Liver (tissue), 10 donors: ENCODE results near the gene PIGT. TPM values are rescaled to one million over a fixed set of nuclear protein-coding genes. Genes with fewer than 3 reads are reported as not detected.
A peak's percentile ranks its signal among the peaks of the same experiment; 100 is the strongest.
"Not testable (repeated sequence)": the region's sequence is repeated elsewhere in the genome, so short reads cannot be mapped to it uniquely, and the experiment has no call there.

Experiments used
- DNase-seq: peaks from one replicate; pipeline ENCODE4 v3.0.0-alpha.2; 2017; ENCODE audit warnings: low spot score
- H3K27ac ChIP-seq, 2 donors: one replicate each; pipeline ENCODE4 v1.7.0; 2013; ENCODE audit warnings: inconsistent platforms in 2 of 2, low read length in 2 of 2, control low read depth in 1 of 2, low read depth in 1 of 2, mild to moderate bottlenecking in 1 of 2
- H3K27me3 ChIP-seq, 4 donors: one replicate each; pipeline versions ENCODE4 v1.6.1 to v1.7.0; 2013; ENCODE audit warnings: low read length in 3 of 4, inconsistent platforms in 1 of 4, mild to moderate bottlenecking in 1 of 4, moderate library complexity in 1 of 4; ENCODE audit not compliant: control insufficient read depth in 4 of 4, insufficient read depth in 4 of 4
- H3K36me3 ChIP-seq, 4 donors: one replicate each; pipeline versions ENCODE4 v1.6.1 to v1.7.0; 2013; ENCODE audit warnings: low read length in 3 of 4, mild to moderate bottlenecking in 3 of 4, low read depth in 1 of 4, moderate library complexity in 1 of 4; ENCODE audit not compliant: control insufficient read depth in 4 of 4, insufficient read depth in 3 of 4
- H3K4me1 ChIP-seq, 4 donors: one replicate each; pipeline versions ENCODE4 v1.6.1 to v1.7.0; 2013; ENCODE audit warnings: low read length in 3 of 4, mild to moderate bottlenecking in 3 of 4, moderate library complexity in 1 of 4; ENCODE audit not compliant: control insufficient read depth in 4 of 4, insufficient read depth in 4 of 4
- H3K4me3 ChIP-seq, 3 donors: one replicate each; pipeline versions ENCODE4 v1.6.1 to v1.7.0; 2013; ENCODE audit warnings: low read length in 3 of 3, control low read depth in 1 of 3, low read depth in 1 of 3, mild to moderate bottlenecking in 1 of 3
- H3K9ac ChIP-seq, 2 donors: one replicate each; pipeline ENCODE4 v1.7.0; 2013; ENCODE audit warnings: low read length in 2 of 2, mild to moderate bottlenecking in 2 of 2, moderate library complexity in 2 of 2, control low read depth in 1 of 2, low read depth in 1 of 2
- H3K9me3 ChIP-seq, 4 donors: one replicate each; pipeline versions ENCODE4 v1.6.1 to v1.7.0; 2013; ENCODE audit warnings: low read length in 3 of 4; ENCODE audit not compliant: control insufficient read depth in 4 of 4
- WGBS: extraction: QIAGEN DNeasy Blood & Tissue Kit; methylation state at CpG from one replicate; pipeline ENCODE4 v1.1.7; 2013; 5-methylcytosine and 5-hydroxymethylcytosine counted together
- polyA plus RNA-seq, 2 donors: library from polyadenylated mRNA; stranded (reverse) in 1 of 2; unstranded in 1 of 2; fragments of 200-250 nt in 1 of 2; fragments of >200 nt in 1 of 2; fragmentation: Nextera tagmentation in 1 of 2; extraction: Ambion mirVana in 1 of 2; gene quantifications; one replicate each; pipeline versions ENCODE4 v1.2.1 to v1.2.3, GENCODE V29; 2013 to 2015
- small RNA-seq: library from RNA; depleted of rRNA; stranded (forward); fragments of <200 nt; gene quantifications from one replicate; pipeline ENCODE3, GENCODE V24; 2014
- total RNA-seq, 2 donors: library from RNA; depleted of rRNA; stranded (reverse); fragments of >200 nt; gene quantifications; one replicate each; pipeline ENCODE4 v1.2.3, GENCODE V29; 2014
- TF ChIP-seq, protein P1 (sequence below): IDR thresholded peaks from 2 replicates; pipeline ENCODE4 v1.6.1; 2016; ENCODE audit warnings: antibody characterized with exemption
- donor health status: healthy.
- donor health status: healthy.
- donor health status: healthy.
- donor health status: healthy.
- donor health status: healthy.

Gene PIGT
- total and polyA plus RNA-seq, 4 donors, result 14.4 to 64.5 (median 34.1) TPM

DNA sequence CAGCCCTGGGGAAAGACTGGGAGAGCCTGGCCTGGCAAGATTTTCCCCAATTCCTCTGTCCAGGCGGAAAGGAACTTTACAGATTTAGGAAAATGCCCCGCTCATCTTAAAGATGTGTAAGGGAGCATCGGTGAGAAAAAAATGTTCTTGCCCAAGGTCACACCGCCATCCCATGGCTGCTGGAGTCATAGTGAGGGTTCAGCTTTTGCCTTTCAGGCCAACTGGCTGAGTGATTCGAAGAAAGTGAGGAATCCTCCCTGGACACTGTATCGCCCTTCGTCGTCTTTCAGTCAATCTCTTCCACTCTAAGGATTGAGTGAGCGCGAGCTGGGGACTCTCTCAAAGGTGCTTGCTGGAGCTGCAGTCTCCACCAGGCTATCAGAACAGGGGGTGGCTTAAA lies 55.0 kb downstream of the PIGT start:
- Histone ChIP-seq H3K4me3 (peak overlapping the region in 1 of 3 donors; percentile 43), H3K4me1 (peaks cover 5 to 13% (median 11%) of the 10 kb centered on the region in 4 donors), H3K9me3 (no peaks in the 10 kb centered on the region), H3K27me3 (peaks cover 3 to 21% (median 5%) of the 10 kb centered on the region in 4 donors), H3K36me3 (no peaks in the 10 kb centered on the region), H3K27ac (no peak overlapping the region), H3K9ac (no peak overlapping the region)
- DNase-seq, result no peak
- WGBS, result 32% methylated on average over 10 of the region's 10 CpGs
- TF ChIP-seq, protein P1, sequence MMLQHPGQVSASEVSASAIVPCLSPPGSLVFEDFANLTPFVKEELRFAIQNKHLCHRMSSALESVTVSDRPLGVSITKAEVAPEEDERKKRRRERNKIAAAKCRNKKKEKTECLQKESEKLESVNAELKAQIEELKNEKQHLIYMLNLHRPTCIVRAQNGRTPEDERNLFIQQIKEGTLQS, result no peak

DNA sequence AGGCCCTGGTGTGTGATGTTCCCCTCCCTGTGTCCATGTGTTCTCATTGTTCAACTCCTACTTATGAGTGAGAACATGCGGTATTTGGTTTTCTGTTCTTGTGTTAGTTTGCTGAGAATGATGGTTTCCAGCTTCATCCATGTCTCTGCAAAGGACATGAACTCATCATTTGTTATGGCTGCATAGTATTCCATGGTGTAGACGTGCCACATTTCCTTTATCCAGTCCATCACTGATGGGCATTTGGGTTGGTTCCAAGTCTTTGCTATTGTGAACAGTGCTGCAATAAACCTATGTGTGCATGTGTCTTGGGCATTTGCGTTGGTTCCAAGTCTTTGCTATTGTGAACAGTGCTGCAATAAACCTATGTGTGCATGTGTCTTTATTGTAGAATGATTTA lies 56.3 kb downstream of the PIGT start:
- DNase-seq, H3K36me3 ChIP-seq, H3K9ac ChIP-seq, H3K27ac ChIP-seq, H3K4me3 ChIP-seq, H3K9me3 ChIP-seq: not testable (repeated sequence)
- peaks cover 3 to 21% (median 5%) of the 10 kb centered on the region in 4 donors for H3K27me3 ChIP-seq
- H3K4me1 ChIP-seq, result peaks cover 5 to 13% (median 11%) of the 10 kb centered on the region in 4 donors
- WGBS, result 65% methylated on average over 3 of the region's 3 CpGs

Small RNA genes within 50 kb of the gene (small RNA-seq; reads per million reads assigned to genes)
- not detected for gene MIR6812

Other genes with a start within 250 kb of the PIGT start
- not detected for gene PI3, start 241.2 kb upstream of the PIGT start, total RNA-seq
- not detected for gene PI3, start 241.2 kb upstream of the PIGT start, polyA plus RNA-seq
- gene SEMG1, start 209.1 kb upstream of the PIGT start, total RNA-seq, result not detected
- gene SEMG1, start 209.1 kb upstream of the PIGT start, polyA plus RNA-seq, result not detected
- not detected for gene SEMG2, start 194.8 kb upstream of the PIGT start, total RNA-seq
- gene SEMG2, start 194.8 kb upstream of the PIGT start, polyA plus RNA-seq, result not detected
- 10 to 100 TPM in 1 of 2 donors, 1 to 10 TPM in 1; 1.9 to 60.1 TPM for gene SLPI, start 161.6 kb upstream of the PIGT start, total RNA-seq
- 100 to 1,000 TPM; 128 to 308 TPM for gene SLPI, start 161.6 kb upstream of the PIGT start, polyA plus RNA-seq
- not detected for gene RBPJL, start 109.3 kb upstream of the PIGT start, total RNA-seq
- not detected for gene RBPJL, start 109.3 kb upstream of the PIGT start, polyA plus RNA-seq
- not detected for gene MATN4, start 107.8 kb upstream of the PIGT start, total RNA-seq
- gene MATN4, start 107.8 kb upstream of the PIGT start, polyA plus RNA-seq, result under 1 TPM in 1 of 2 donors, not detected in 1; 0.05 TPM
- gene SDC4, start 67.7 kb upstream of the PIGT start, total RNA-seq, result 100 to 1,000 TPM in 1 of 2 donors, 10 to 100 TPM in 1; 54.4 to 147 TPM
- gene SDC4, start 67.7 kb upstream of the PIGT start, polyA plus RNA-seq, result 10 to 100 TPM; 80.6 to 86.5 TPM
- 10 to 100 TPM; 15.0 to 29.0 TPM for gene SYS1, start 53.0 kb upstream of the PIGT start, total RNA-seq
- gene SYS1, start 53.0 kb upstream of the PIGT start, polyA plus RNA-seq, result 10 to 100 TPM; 27.2 to 37.8 TPM
- not detected for gene TP53TG5, start 37.8 kb upstream of the PIGT start, total RNA-seq
- not detected for gene TP53TG5, start 37.8 kb upstream of the PIGT start, polyA plus RNA-seq
- gene DBNDD2, start 7.9 kb upstream of the PIGT start, total RNA-seq, result 1 to 10 TPM; 2.1 to 3.2 TPM
- gene DBNDD2, start 7.9 kb upstream of the PIGT start, polyA plus RNA-seq, result 1 to 10 TPM; 2.2 to 4.6 TPM
- not detected for gene WFDC2, start 53.6 kb downstream of the PIGT start, total RNA-seq
- gene WFDC2, start 53.6 kb downstream of the PIGT start, polyA plus RNA-seq, result 1 to 10 TPM; 1.3 to 1.8 TPM
- not detected for gene SPINT3, start 99.5 kb downstream of the PIGT start, total RNA-seq
- not detected for gene SPINT3, start 99.5 kb downstream of the PIGT start, polyA plus RNA-seq
- not detected for gene WFDC6, start 123.3 kb downstream of the PIGT start, total RNA-seq
- not detected for gene WFDC6, start 123.3 kb downstream of the PIGT start, polyA plus RNA-seq
- not detected for gene EPPIN, start 131.3 kb downstream of the PIGT start, total RNA-seq
- gene EPPIN, start 131.3 kb downstream of the PIGT start, polyA plus RNA-seq, result not detected
- not detected for gene WFDC8, start 163.1 kb downstream of the PIGT start, total RNA-seq
- gene WFDC8, start 163.1 kb downstream of the PIGT start, polyA plus RNA-seq, result not detected
- gene WFDC10A, start 213.6 kb downstream of the PIGT start, total RNA-seq, result not detected
- gene WFDC10A, start 213.6 kb downstream of the PIGT start, polyA plus RNA-seq, result not detected
- gene WFDC9, start 215.1 kb downstream of the PIGT start, total RNA-seq, result not detected
- not detected for gene WFDC9, start 215.1 kb downstream of the PIGT start, polyA plus RNA-seq